ENCODE data around the gene POC5.

DNA sequence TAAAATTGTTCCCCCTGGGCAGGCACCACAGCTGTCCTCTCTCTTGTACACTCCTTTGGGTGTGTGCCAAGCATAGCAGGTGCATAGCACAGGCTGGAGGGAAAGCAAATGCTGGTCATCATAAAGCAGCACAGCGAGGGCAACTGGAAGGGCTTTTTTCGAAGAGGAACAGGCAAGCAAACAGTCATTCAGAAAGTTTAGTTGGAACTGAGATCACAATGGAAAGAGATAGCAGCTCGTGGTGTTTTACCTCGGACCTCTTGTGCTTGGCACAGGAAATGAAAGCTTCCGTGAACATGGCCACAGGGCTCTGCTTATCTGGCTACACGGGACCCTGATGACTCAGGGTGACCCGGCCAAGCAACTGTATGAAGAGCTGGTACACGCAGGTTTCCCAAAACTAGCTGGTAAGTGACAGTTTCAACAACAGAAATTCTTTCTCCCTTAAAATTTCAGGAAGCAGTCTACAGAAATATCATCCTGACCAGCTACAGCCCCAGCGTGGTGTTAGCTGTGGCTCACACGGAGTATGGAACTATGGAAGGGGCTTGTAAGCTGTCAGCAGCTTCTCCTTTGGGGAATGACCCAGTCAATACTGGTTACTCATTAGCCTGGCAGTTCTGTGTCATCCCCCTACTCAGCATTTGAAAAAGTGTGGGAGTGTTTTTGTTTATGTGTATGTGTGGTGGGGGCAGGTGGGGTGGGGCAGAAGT, 48.1 kb downstream of the POC5 start:
- TF ChIP-seq CTCF (conservative IDR thresholded peaks at IDR 0.05; ENCODE audit: low read depth in 2 of 2) (no peak), EZH2 (IDR thresholded peaks at IDR 0.05; ENCODE audit: low read depth, unreplicated experiment) (no peak), REST (IDR thresholded peaks at IDR 0.05; ENCODE audit: unreplicated experiment) (no peak), ZNF114 (CRISPR knock-in tag; IDR thresholded peaks at IDR 0.05) (no peak), EZH2phosphoT487 (IDR thresholded peaks at IDR 0.05; ENCODE audit: unreplicated experiment) (no peak), ETS1 (IDR thresholded peaks at IDR 0.05) (no peak)

Data from GM23338 (cell line).